OCI-LY7 (cell line): ENCODE data around the gene KLHL6.

ENCODE experiments used
- CTCF ChIP-seq: fragments of 200-600 bp; sonication (generic); conservative IDR thresholded peaks from 2 replicates; pipeline ENCODE4 v1.5.1; 2014; ENCODE audit warnings: mild to moderate bottlenecking, antibody characterized with exemption, low read length, moderate library complexity, mixed read lengths
- EZH2phosphoT487 ChIP-seq: fragments of 200-600 bp; sonication (generic); IDR thresholded peaks from 2 replicates; pipeline ENCODE4 v1.6.1; 2018; ENCODE audit warnings: low read depth, borderline replicate concordance, mild to moderate bottlenecking, mixed run types, antibody characterized with exemption, low read length, moderate library complexity, mixed read lengths

- no peak for TF ChIP-seq CTCF
- no peak for TF ChIP-seq EZH2phosphoT487
Measured at GRCh38 chr3:183587336-183587735, 31.8 kb upstream of the KLHL6 start.
